Measurements from ENCODE around the gene EGFL6. TPM values are rescaled to one million over a fixed set of nuclear protein-coding genes. Genes with fewer than 3 reads are reported as not detected.

Gene EGFL6
- total RNA-seq, 4 donors from 2014 or later = 11.6 to 90.1 (median 31.0) TPM; not detected in 1

- TF ChIP-seq CTCF (IDR thresholded peaks at IDR 0.05; ENCODE audit: low read depth) = no peak
Measured at GRCh38 chrX:13652850-13653693, 83.7 kb downstream of the EGFL6 start, which contains the start of gene TCEANC. Gene TCEANC, plus strand, starts transcription at chrX:13653141. Its CDS starts 9,368 bp downstream, at chrX:13662509.

- no peak for TF ChIP-seq CTCF (IDR thresholded peaks at IDR 0.05; ENCODE audit: low read depth)
Measured at GRCh38 chrX:13654116-13654515, 84.7 kb downstream of the EGFL6 start.

DNA sequence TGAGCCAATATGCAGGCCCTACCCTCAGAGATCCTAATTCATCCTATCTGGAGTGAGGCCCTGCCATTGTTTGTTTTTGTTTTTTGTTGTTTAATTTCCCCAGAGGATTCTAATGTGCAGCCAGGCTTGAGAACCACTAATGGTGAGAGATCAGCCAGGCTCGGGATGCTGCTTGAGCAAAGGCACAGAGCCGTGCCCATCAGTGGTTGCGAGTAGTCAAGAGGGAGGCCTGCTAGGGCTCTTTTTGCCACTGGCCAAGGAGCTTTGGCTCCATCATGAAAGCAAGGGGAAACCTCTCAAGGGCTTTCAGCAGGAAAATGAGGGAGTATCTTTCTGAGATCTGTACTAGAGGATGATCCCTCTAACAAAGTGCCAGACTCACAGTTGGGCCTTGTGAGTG lies 86.3 kb downstream of the EGFL6 start:
- no peak for TF ChIP-seq CTCF (IDR thresholded peaks at IDR 0.05; ENCODE audit: low read depth)

DNA sequence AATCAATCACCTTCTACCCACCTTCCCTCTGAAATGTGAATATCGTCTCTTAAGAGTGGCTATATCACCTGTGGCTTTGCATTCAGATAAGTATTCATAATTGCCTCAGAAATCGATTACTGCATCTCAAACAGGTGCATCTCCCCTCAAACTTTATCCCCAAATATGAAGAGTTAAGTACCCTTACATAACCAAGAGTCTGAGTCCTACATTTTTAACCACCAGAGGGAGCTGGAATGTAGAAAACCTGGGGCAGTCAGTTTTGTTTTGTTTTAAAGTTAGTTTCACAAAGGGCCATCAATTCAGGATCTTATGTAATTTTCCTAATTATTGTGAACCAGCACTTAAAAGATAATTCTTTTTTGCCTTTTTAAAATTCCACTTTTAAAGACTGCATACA lies 89.2 kb downstream of the EGFL6 start:
- TF ChIP-seq CTCF (IDR thresholded peaks at IDR 0.05; ENCODE audit: low read depth) = no peak

GRCh38 chrX:13659063-13659462 lies 89.7 kb downstream of the EGFL6 start:
- no peak for TF ChIP-seq CTCF (IDR thresholded peaks at IDR 0.05; ENCODE audit: low read depth)

GRCh38 chrX:13661735-13662288 lies 92.4 kb downstream of the EGFL6 start:
- TF ChIP-seq CTCF (IDR thresholded peaks at IDR 0.05; ENCODE audit: low read depth) = no peak

- TF ChIP-seq CTCF (IDR thresholded peaks at IDR 0.05; ENCODE audit: low read depth) = no peak
Measured at GRCh38 chrX:13662355-13662791, 93.0 kb downstream of the EGFL6 start.

Data from subcutaneous adipose tissue (tissue), 4 donors.